ENCODE data around the gene SLC25A26. TPM values are rescaled to one million over a fixed set of nuclear protein-coding genes. Genes with fewer than 3 reads are reported as not detected.
A peak's percentile ranks its signal among the peaks of the same experiment; 100 is the strongest.

SLC25A26 gene
- total RNA-seq, 3 donors from 2014 or later, result 25.6 to 31.4 (median 30.9) TPM

DNA sequence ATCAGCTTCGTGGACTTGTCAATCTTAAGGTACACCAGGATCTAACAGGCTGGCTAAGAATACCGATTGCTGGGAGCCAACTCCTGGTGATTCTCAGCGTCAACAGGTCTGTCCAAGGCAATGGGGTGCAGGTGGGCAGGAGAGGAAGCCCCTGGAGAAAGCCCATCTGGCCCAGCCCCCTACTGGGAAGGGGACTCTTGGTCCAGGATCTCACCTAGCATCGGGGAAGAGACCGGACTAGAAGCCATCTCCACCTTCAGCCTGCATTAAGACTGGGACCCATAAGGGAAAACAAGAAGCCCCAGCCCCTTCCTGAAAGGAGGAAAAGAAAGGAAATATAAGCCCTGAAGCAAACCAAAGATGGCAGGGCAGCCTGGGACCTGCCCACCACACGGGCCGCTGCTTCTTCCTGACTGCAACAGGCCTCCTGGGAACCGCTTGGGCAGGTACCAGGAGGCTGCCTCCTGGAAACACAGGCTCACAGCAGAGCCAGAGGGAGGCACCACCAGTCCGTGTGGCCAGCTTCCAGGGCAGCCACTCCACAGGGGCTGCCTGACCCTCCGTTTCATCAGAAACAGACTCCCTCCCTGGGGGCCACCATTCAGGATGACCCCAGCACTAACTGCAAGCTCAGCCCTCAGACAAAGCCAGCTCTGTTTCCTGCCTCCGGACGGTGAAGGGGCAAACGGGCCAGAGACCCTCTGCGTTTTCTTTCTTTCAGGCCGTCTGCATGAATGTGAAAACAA lies 179.8 kb downstream of the SLC25A26 start:
- no peaks in the 10 kb centered on the region for H3K27me3 ChIP-seq
- intact Hi-C loops (cut with DNase I; ENCODE audit: low total_unique reads), result loop anchor here (10.0 kb wide), 1 partner anchor 394 kb away; no protein-coding TSS in a partner anchor
- DNase-seq (ENCODE audit: low spot score in 2 of 2), result no peak
- TF ChIP-seq, protein P1, sequence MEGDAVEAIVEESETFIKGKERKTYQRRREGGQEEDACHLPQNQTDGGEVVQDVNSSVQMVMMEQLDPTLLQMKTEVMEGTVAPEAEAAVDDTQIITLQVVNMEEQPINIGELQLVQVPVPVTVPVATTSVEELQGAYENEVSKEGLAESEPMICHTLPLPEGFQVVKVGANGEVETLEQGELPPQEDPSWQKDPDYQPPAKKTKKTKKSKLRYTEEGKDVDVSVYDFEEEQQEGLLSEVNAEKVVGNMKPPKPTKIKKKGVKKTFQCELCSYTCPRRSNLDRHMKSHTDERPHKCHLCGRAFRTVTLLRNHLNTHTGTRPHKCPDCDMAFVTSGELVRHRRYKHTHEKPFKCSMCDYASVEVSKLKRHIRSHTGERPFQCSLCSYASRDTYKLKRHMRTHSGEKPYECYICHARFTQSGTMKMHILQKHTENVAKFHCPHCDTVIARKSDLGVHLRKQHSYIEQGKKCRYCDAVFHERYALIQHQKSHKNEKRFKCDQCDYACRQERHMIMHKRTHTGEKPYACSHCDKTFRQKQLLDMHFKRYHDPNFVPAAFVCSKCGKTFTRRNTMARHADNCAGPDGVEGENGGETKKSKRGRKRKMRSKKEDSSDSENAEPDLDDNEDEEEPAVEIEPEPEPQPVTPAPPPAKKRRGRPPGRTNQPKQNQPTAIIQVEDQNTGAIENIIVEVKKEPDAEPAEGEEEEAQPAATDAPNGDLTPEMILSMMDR (IDR thresholded peaks at IDR 0.05), result no peak
- TF ChIP-seq POLR2A (IDR thresholded peaks at IDR 0.05), result no peak
- H3K4me3 ChIP-seq, result no peak overlapping the region
- no peaks in the 10 kb centered on the region for H3K36me3 ChIP-seq
- peak overlapping the region; percentile 25 to 50 for H3K27ac ChIP-seq
- H3K4me1 ChIP-seq, result peaks cover 0 to 8% of the 10 kb centered on the region in 2 donors
- no peaks in the 10 kb centered on the region for H3K9me3 ChIP-seq

GRCh38 chr3:66401157-66401550 lies 180.4 kb downstream of the SLC25A26 start:
- peaks cover 0 to 8% of the 10 kb centered on the region in 2 donors for H3K4me1 ChIP-seq
- no peak overlapping the region for H3K4me3 ChIP-seq
- intact Hi-C loops (cut with DNase I; ENCODE audit: low total_unique reads), result loop anchor here (10.0 kb wide), 1 partner anchor 394 kb away; no protein-coding TSS in a partner anchor
- peak overlapping the region; percentile 25 to 50 for H3K27ac ChIP-seq
- no peak for DNase-seq (ENCODE audit: low spot score in 2 of 2)
- H3K27me3 ChIP-seq, result no peaks in the 10 kb centered on the region
- H3K9me3 ChIP-seq, result no peaks in the 10 kb centered on the region
- no peaks in the 10 kb centered on the region for H3K36me3 ChIP-seq
- TF ChIP-seq POLR2A (IDR thresholded peaks at IDR 0.05) (no peak), POLR2AphosphoS5 (IDR thresholded peaks at IDR 0.05) (no peak)
- TF ChIP-seq, protein P1 (IDR thresholded peaks at IDR 0.05), result no peak

- TF ChIP-seq POLR2AphosphoS5 (IDR thresholded peaks at IDR 0.05), result no peak
- TF ChIP-seq POLR2A (IDR thresholded peaks at IDR 0.05), result no peak
- TF ChIP-seq, protein P1 (IDR thresholded peaks at IDR 0.05), result no peak
- H3K4me3 ChIP-seq, result no peak overlapping the region
- H3K9me3 ChIP-seq, result no peaks in the 10 kb centered on the region
- no peak for DNase-seq (ENCODE audit: low spot score in 2 of 2)
- no peaks in the 10 kb centered on the region for H3K27me3 ChIP-seq
- intact Hi-C loops (cut with DNase I; ENCODE audit: low total_unique reads), result loop anchor here (10.0 kb wide), 1 partner anchor 393 kb away; no protein-coding TSS in a partner anchor
- H3K36me3 ChIP-seq, result no peaks in the 10 kb centered on the region
- peaks cover 0 to 8% of the 10 kb centered on the region in 2 donors for H3K4me1 ChIP-seq
- peak overlapping the region; percentile 42 to 50 for H3K27ac ChIP-seq
These were observed 181.1 kb downstream of the SLC25A26 start for GRCh38 chr3:66401675-66402491.

DNA sequence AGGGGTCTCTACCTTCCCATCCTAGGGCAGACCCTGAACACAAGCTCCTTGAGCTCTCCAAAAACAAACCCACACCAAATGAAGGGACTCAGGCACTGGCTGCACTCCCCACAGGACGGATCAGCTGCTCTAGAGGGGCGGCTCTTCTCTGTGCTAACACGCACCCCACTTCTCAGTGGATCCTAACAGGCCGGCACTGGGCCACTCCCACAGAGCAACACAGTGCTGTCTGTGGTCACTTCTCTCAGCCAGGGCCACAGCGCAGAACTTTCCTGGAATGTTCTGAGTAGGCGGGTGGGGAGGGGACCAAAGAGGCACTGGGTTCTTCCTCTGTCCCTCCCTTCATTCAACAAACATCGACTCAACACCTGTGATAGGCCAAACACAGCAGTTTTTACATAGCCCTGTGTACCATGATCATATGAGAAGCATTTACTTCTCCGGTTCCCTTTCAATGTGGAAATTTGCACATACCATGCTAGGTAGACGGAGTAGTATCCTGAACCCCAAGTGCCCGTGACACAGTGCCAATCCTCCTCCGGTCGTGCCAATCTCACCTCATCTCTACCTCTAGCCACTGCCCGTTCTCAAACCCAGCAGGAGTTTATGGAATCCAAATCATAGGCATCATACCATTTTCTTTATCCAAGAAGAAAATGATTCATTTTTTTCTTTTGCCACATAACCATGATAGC lies 181.9 kb downstream of the SLC25A26 start:
- no peaks in the 10 kb centered on the region for H3K36me3 ChIP-seq
- no peak for TF ChIP-seq POLR2A (IDR thresholded peaks at IDR 0.05)
- TF ChIP-seq, protein P1 (IDR thresholded peaks at IDR 0.05), result no peak
- no peak for TF ChIP-seq POLR2AphosphoS5 (IDR thresholded peaks at IDR 0.05)
- peaks cover 0 to 8% of the 10 kb centered on the region in 2 donors for H3K4me1 ChIP-seq
- no peak overlapping the region for H3K4me3 ChIP-seq
- H3K27me3 ChIP-seq, result no peaks in the 10 kb centered on the region
- DNase-seq (ENCODE audit: low spot score in 2 of 2), result peak in 1 of 2 donors; percentile 66
- no peaks in the 10 kb centered on the region for H3K9me3 ChIP-seq
- intact Hi-C loops (cut with DNase I; ENCODE audit: low total_unique reads), result loop anchor here (10.0 kb wide), 1 partner anchor 392 kb away; no protein-coding TSS in a partner anchor
- H3K27ac ChIP-seq, result peak overlapping the region; percentile 42 to 50
